Uterus (tissue), 2 donors: ENCODE results near the gene CD69.

Source experiments
- POLR2A ChIP-seq, 2 donors: fragments of 450-650 bp; IDR thresholded peaks; one replicate each; pipeline ENCODE4 v1.6.1; 2016; ENCODE audit warnings: antibody characterized with exemption in 2 of 2, mild to moderate bottlenecking in 1 of 2, moderate library complexity in 1 of 2
- TF ChIP-seq, protein P1 (sequence below), 4 experiments: fragments of 200-600 bp in 2 of 4; fragments of 450-650 bp in 2 of 4; sonication (generic) in 2 of 4; IDR thresholded peaks; one replicate each; pipeline ENCODE4 v1.5.1; 2016 to 2019; ENCODE audit warnings: antibody characterized with exemption in 4 of 4, mild to moderate bottlenecking in 2 of 4, moderate library complexity in 1 of 4

DNA sequence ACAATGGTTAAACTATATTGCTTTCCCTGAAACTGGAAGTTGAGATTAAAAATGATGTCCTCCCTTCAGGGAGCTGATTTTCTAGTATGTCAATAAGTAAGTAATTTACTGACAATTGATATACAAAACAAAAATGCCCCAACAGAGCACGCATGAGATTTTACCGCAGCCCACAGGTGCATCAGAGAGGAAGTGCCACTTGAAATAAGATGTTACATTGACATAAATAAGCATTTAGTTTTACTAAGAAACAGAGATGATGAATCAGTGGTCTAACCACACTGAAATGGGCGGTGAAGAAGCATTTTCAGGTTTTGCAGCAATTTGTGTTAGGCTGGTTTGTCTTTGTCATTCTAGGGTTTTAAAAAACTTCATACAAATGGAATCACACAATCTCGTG is 19.0 kb downstream of the CD69 start:
- TF ChIP-seq, protein P1, sequence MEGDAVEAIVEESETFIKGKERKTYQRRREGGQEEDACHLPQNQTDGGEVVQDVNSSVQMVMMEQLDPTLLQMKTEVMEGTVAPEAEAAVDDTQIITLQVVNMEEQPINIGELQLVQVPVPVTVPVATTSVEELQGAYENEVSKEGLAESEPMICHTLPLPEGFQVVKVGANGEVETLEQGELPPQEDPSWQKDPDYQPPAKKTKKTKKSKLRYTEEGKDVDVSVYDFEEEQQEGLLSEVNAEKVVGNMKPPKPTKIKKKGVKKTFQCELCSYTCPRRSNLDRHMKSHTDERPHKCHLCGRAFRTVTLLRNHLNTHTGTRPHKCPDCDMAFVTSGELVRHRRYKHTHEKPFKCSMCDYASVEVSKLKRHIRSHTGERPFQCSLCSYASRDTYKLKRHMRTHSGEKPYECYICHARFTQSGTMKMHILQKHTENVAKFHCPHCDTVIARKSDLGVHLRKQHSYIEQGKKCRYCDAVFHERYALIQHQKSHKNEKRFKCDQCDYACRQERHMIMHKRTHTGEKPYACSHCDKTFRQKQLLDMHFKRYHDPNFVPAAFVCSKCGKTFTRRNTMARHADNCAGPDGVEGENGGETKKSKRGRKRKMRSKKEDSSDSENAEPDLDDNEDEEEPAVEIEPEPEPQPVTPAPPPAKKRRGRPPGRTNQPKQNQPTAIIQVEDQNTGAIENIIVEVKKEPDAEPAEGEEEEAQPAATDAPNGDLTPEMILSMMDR (IDR thresholded peaks at IDR 0.05), result no peak
- TF ChIP-seq POLR2A (IDR thresholded peaks at IDR 0.05), result no peak
